Keratinocyte (primary cell): ENCODE results near the gene PSAPL1. TPM values are rescaled to one million over a fixed set of nuclear protein-coding genes. Genes with fewer than 3 reads are reported as not detected.

Experiments
- DNase-seq: peaks from one replicate; pipeline ENCODE4 v3.0.0-alpha.2; 2011; ENCODE audit warnings: low read depth, missing footprints, low spot score
- FAIRE-seq: peaks from 2 replicates; lab custom pipeline; 2011; peaks lifted over from hg19 to GRCh38; lab: Jason Lieb, UNC
- H2AFZ ChIP-seq: 2 replicates; pipeline ENCODE4 v1.6.0; 2012; ENCODE audit warnings: low read length, control low read depth, inconsistent platforms; ENCODE audit not compliant: control insufficient read depth
- H3K27ac ChIP-seq: 2 replicates; pipeline ENCODE4 v1.5.1; 2011; ENCODE audit warnings: low read length; ENCODE audit not compliant: control insufficient read depth, insufficient read depth
- H3K27me3 ChIP-seq: 3 replicates; pipeline ENCODE4 v1.6.0; 2011; ENCODE audit warnings: low read length; ENCODE audit not compliant: control insufficient read depth, insufficient read depth; ENCODE audit errors: extremely low read depth
- H3K36me3 ChIP-seq, 2 experiments: 2 replicates in 1 of 2; 3 replicates in 1 of 2; pipeline ENCODE4 v1.5.1; 2011; ENCODE audit warnings: low read length in 2 of 2, mild to moderate bottlenecking in 1 of 2; ENCODE audit not compliant: control insufficient read depth in 2 of 2, insufficient read depth in 2 of 2; ENCODE audit errors: extremely low read depth in 1 of 2
- H3K4me1 ChIP-seq: 3 replicates; pipeline ENCODE4 v1.5.1; 2011; ENCODE audit warnings: low read length; ENCODE audit not compliant: control insufficient read depth, insufficient read depth; ENCODE audit errors: extremely low read depth
- H3K4me2 ChIP-seq: 3 replicates; pipeline ENCODE4 v1.6.0; 2011; ENCODE audit warnings: low read depth, low read length; ENCODE audit not compliant: control insufficient read depth, insufficient read depth; ENCODE audit errors: extremely low read depth
- H3K4me3 ChIP-seq, 3 experiments: fragments of 200-600 bp in 1 of 3; sonication (generic) in 1 of 3; 2 replicates in 2 of 3; 3 replicates in 1 of 3; pipeline ENCODE4 v1.5.1; 2011 to 2016; ENCODE audit warnings: low read length in 3 of 3, mild to moderate bottlenecking in 3 of 3, control low read depth in 2 of 3, inconsistent platforms in 1 of 3, low read depth in 1 of 3, mixed read lengths in 1 of 3, mixed run types in 1 of 3, moderate library complexity in 1 of 3; ENCODE audit not compliant: control insufficient read depth in 2 of 3, insufficient read depth in 2 of 3; ENCODE audit errors: extremely low read depth in 1 of 3
- H3K79me2 ChIP-seq: 2 replicates; pipeline ENCODE4 v1.6.0; 2012; ENCODE audit warnings: low read length; ENCODE audit not compliant: control insufficient read depth, insufficient read depth
- H3K9ac ChIP-seq: 3 replicates; pipeline ENCODE4 v1.6.0; 2011; ENCODE audit warnings: low read length; ENCODE audit not compliant: control insufficient read depth, insufficient read depth; ENCODE audit errors: extremely low read depth
- H3K9me1 ChIP-seq: 3 replicates; pipeline ENCODE4 v1.6.0; 2011; ENCODE audit warnings: low read length; ENCODE audit not compliant: control insufficient read depth, insufficient read depth; ENCODE audit errors: extremely low read depth
- H3K9me3 ChIP-seq: 2 replicates; pipeline ENCODE4 v1.5.1; 2012; ENCODE audit warnings: low read depth, low read length; ENCODE audit not compliant: control insufficient read depth
- H4K20me1 ChIP-seq: 3 replicates; pipeline ENCODE4 v1.6.0; 2011; ENCODE audit warnings: low read length; ENCODE audit not compliant: control insufficient read depth, insufficient read depth; ENCODE audit errors: extremely low read depth
- CTCF ChIP-seq, 3 experiments: IDR thresholded peaks in 1 of 3; conservative IDR thresholded peaks in 1 of 3; optimal IDR thresholded peaks in 1 of 3; 2 replicates in 2 of 3; 3 replicates in 1 of 3; pipeline versions ENCODE3 to v1.5.1; 2011; ENCODE audit warnings: low read length in 3 of 3, mild to moderate bottlenecking in 3 of 3, moderate library complexity in 2 of 3, control low read depth in 1 of 3, inconsistent platforms in 1 of 3; ENCODE audit not compliant: insufficient read depth in 2 of 3; ENCODE audit errors: extremely low read depth in 1 of 3
- EZH2 ChIP-seq: IDR thresholded peaks from one replicate; pipeline ENCODE4 v1.6.1; 2012; ENCODE audit warnings: inconsistent platforms, mild to moderate bottlenecking, low read length, moderate library complexity
- dilution Hi-C: fragments of 300-500 bp; cut with MboI; formaldehyde crosslinking; loops from one replicate; pipeline ENCODE4 v1.7.0; 2020; ENCODE audit warnings: low sequenced_read_pairs; ENCODE audit not compliant: extremely low pct_ligation_motif_present
- polyA plus RNA-seq, 5 experiments: library from polyadenylated mRNA; depleted of rRNA in 3 of 5; stranded (reverse) in 3 of 5; stranded (forward) in 1 of 5; unstranded in 1 of 5; fragments of >200 nt; gene quantifications; 1 replicate in 1 of 5; 2 replicates in 3 of 5; 3 replicates in 1 of 5; pipeline versions ENCODE4 v1.2.1 to v1.2.3, GENCODE V29; 2011 to 2012; ENCODE audit warnings: missing spikeins in 2 of 5, low read depth in 1 of 5, low replicate concordance in 1 of 5

Gene PSAPL1
- polyA plus RNA-seq, 1 donor (not counting 4 experiments of a cell fraction or from before 2014, with no cell fraction given) = 0.03 TPM

- H3K4me2 ChIP-seq = no peak overlapping the region
- H3K36me3 ChIP-seq = no peaks in the 10 kb centered on the region
- DNase-seq = no peak
- dilution Hi-C loops = no loop called here
- no peak overlapping the region for H3K9ac ChIP-seq
- no peaks in the 10 kb centered on the region for H3K4me1 ChIP-seq
- H3K27me3 ChIP-seq = peaks cover 4% of the 10 kb centered on the region
- H2AFZ ChIP-seq = no peak overlapping the region
- no peak for FAIRE-seq
- H3K4me3 ChIP-seq = no peak overlapping the region
- H4K20me1 ChIP-seq = no peaks in the 10 kb centered on the region
- no peak overlapping the region for H3K27ac ChIP-seq
- H3K9me1 ChIP-seq = no peaks in the 10 kb centered on the region
- TF ChIP-seq EZH2 = no peak
- TF ChIP-seq CTCF (optimal IDR thresholded peaks at IDR 0.05 in 1 of 3, IDR thresholded peaks at IDR 0.05 in 1 of 3, conservative IDR thresholded peaks at IDR 0.05 in 1 of 3; ENCODE audit: extremely low read depth in 1 of 3, insufficient read depth in 2 of 3, low read length in 3 of 3) = no peak
- H3K79me2 ChIP-seq = no peaks in the 10 kb centered on the region
- no peaks in the 10 kb centered on the region for H3K9me3 ChIP-seq
These were observed 6.5 kb upstream of the PSAPL1 start for GRCh38 chr4:7441201-7441600.

- no peak for TF ChIP-seq CTCF (optimal IDR thresholded peaks at IDR 0.05 in 1 of 3, IDR thresholded peaks at IDR 0.05 in 1 of 3, conservative IDR thresholded peaks at IDR 0.05 in 1 of 3; ENCODE audit: extremely low read depth in 1 of 3, insufficient read depth in 2 of 3, low read length in 3 of 3)
- TF ChIP-seq EZH2 = no peak
- H2AFZ ChIP-seq = no peak overlapping the region
- DNase-seq (no peak), FAIRE-seq (no peak)
- H3K4me2 ChIP-seq = no peak overlapping the region
- H3K4me3 ChIP-seq = no peak overlapping the region
- no peaks in the 10 kb centered on the region for H3K36me3 ChIP-seq
- no peaks in the 10 kb centered on the region for H4K20me1 ChIP-seq
- no peaks in the 10 kb centered on the region for H3K9me1 ChIP-seq
- H3K79me2 ChIP-seq = no peaks in the 10 kb centered on the region
- dilution Hi-C loops = no loop called here
- H3K4me1 ChIP-seq = peaks cover 4% of the 10 kb centered on the region
- H3K27me3 ChIP-seq = no peaks in the 10 kb centered on the region
- H3K9me3 ChIP-seq = no peaks in the 10 kb centered on the region
- H3K27ac ChIP-seq = no peak overlapping the region
- H3K9ac ChIP-seq = no peak overlapping the region
These were observed 5.0 kb upstream of the PSAPL1 start for GRCh38 chr4:7439699-7440098.
